ENCODE data around the gene MED13L. TPM values are rescaled to one million over a fixed set of nuclear protein-coding genes. Genes with fewer than 3 reads are reported as not detected.

The MED13L gene
- total and polyA plus RNA-seq, 2 of the 4 experiments (the other 2 are of a cell fraction), result 17.9 to 49.1 TPM

GRCh38 chr12:116199160-116199706, 78.3 kb downstream of the MED13L start:
- Histone ChIP-seq H4K5ac (ENCODE audit: low read depth, low read length) (no peak overlapping the region), H3K27me3 (ENCODE audit: control insufficient read depth, insufficient read depth, low read length) (no peaks in the 10 kb centered on the region), H3K4ac (ENCODE audit: low read depth, low read length) (no peak overlapping the region), H2AFZ (replicated peaks; ENCODE audit: low read length, poor library complexity) (no peak overlapping the region), H4K91ac (ENCODE audit: insufficient read depth, low read depth, low read length) (no peak overlapping the region), H2AK5ac (ENCODE audit: low read depth, low read length) (no peak overlapping the region), H2BK120ac (ENCODE audit: low read depth, low read length) (no peak overlapping the region), H3K9me3 (ENCODE audit: control insufficient read depth, insufficient read depth, low read length) (no peaks in the 10 kb centered on the region), H2BK15ac (ENCODE audit: low read depth, low read length) (no peak overlapping the region), H3K4me3 (ENCODE audit: insufficient read depth, low read depth, low read length) (no peak overlapping the region), H4K20me1 (ENCODE audit: insufficient read depth, low read length) (peaks cover 79% of the 10 kb centered on the region), H2BK5ac (ENCODE audit: low read depth, low read length, poor library complexity, severe bottlenecking) (no peak overlapping the region), H2AK9ac (replicated peaks; ENCODE audit: low read depth, low read length, poor library complexity) (no peak overlapping the region), H3K79me1 (ENCODE audit: low read depth in 1 of 2, low read length in 2 of 2) (peaks cover 15 to 73% of the 10 kb centered on the region in 2 experiments), H3K36me3 (ENCODE audit: control insufficient read depth, insufficient read depth, low read length) (no peaks in the 10 kb centered on the region; the same call in 1 of the 2 replicates), H3K9me1 (ENCODE audit: insufficient read depth, low read length) (peaks cover 17% of the 10 kb centered on the region), H3K9ac (ENCODE audit: low read depth, low read length) (no peak overlapping the region), H3K4me1 (ENCODE audit: control insufficient read depth, insufficient read depth, low read length) (peaks cover 15% of the 10 kb centered on the region), H2BK20ac (ENCODE audit: low read depth, low read length) (no peak overlapping the region), H3K18ac (ENCODE audit: low read depth, low read length) (no peak overlapping the region), H3K14ac (replicated peaks; ENCODE audit: low read depth, low read length) (no peak overlapping the region), H3K23ac (ENCODE audit: low read depth, low read length) (no peak overlapping the region), H4K8ac (ENCODE audit: low read depth in 2 of 2, low read length in 2 of 2) (no peak overlapping the region), H3K56ac (ENCODE audit: extremely low read depth, insufficient read depth, low read length) (no peak overlapping the region), H3K27ac (ENCODE audit: insufficient read depth, low read length) (no peak overlapping the region), H3K4me2 (ENCODE audit: low read depth, low read length) (no peak overlapping the region)
- no peak for ATAC-seq (ENCODE audit: low read depth)
- in situ Hi-C loops (cut with MboI; ENCODE audit: low sequenced_read_pairs) (no loop called here), dilution Hi-C loops (cut with HindIII; ENCODE audit: low sequenced_read_pairs, unreplicated experiment) (no loop called here), intact Hi-C loops (cut with micrococcal nuclease) (no loop called here)
- ChIA-PET CTCF (no interaction called here), POLR2A (ENCODE audit: unreplicated experiment) (no interaction called here)
- TF ChIP-seq, protein P1, sequence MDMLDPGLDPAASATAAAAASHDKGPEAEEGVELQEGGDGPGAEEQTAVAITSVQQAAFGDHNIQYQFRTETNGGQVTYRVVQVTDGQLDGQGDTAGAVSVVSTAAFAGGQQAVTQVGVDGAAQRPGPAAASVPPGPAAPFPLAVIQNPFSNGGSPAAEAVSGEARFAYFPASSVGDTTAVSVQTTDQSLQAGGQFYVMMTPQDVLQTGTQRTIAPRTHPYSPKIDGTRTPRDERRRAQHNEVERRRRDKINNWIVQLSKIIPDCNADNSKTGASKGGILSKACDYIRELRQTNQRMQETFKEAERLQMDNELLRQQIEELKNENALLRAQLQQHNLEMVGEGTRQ (IDR thresholded peaks at IDR 0.05; ENCODE audit: low read depth, low read length), result no peak
- no peak for TF ChIP-seq NFE2L2 (IDR thresholded peaks at IDR 0.05; ENCODE audit: low read depth, low read length)
- no peak for TF ChIP-seq POLR2A (IDR thresholded peaks at IDR 0.05; ENCODE audit: low read depth, low read length)
- TF ChIP-seq CTCF (conservative IDR thresholded peaks at IDR 0.05; ENCODE audit: low read depth, low read length), result no peak
- no peak for TF ChIP-seq RFX5 (IDR thresholded peaks at IDR 0.05; ENCODE audit: low read depth, low read length)
- no peak for TF ChIP-seq SMC3 (IDR thresholded peaks at IDR 0.05; ENCODE audit: low read depth, low read length)
- no peak for TF ChIP-seq MXI1 (IDR thresholded peaks at IDR 0.05; ENCODE audit: borderline replicate concordance, low read depth, low read length)
- no peak for TF ChIP-seq BHLHE40 (IDR thresholded peaks at IDR 0.05; ENCODE audit: low read depth, low read length)
- TF ChIP-seq FOS (IDR thresholded peaks at IDR 0.05; ENCODE audit: low read depth, low read length), result no peak
- TF ChIP-seq, protein P2, sequence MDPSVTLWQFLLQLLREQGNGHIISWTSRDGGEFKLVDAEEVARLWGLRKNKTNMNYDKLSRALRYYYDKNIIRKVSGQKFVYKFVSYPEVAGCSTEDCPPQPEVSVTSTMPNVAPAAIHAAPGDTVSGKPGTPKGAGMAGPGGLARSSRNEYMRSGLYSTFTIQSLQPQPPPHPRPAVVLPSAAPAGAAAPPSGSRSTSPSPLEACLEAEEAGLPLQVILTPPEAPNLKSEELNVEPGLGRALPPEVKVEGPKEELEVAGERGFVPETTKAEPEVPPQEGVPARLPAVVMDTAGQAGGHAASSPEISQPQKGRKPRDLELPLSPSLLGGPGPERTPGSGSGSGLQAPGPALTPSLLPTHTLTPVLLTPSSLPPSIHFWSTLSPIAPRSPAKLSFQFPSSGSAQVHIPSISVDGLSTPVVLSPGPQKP (IDR thresholded peaks at IDR 0.05; ENCODE audit: borderline replicate concordance, low read depth, low read length), result no peak
- TF ChIP-seq MAFK (IDR thresholded peaks at IDR 0.05; ENCODE audit: low read depth, low read length), result no peak
- no peak for TF ChIP-seq MAZ (IDR thresholded peaks at IDR 0.05; ENCODE audit: borderline replicate concordance, low read depth, low read length)
- no peak for TF ChIP-seq RCOR1 (IDR thresholded peaks at IDR 0.05; ENCODE audit: insufficient replicate concordance, low read length)
- TF ChIP-seq RAD21 (IDR thresholded peaks at IDR 0.05; ENCODE audit: low read length), result no peak
- no peak for TF ChIP-seq CHD1 (IDR thresholded peaks at IDR 0.05; ENCODE audit: low read depth, low read length)
- TF ChIP-seq CEBPB (IDR thresholded peaks at IDR 0.05; ENCODE audit: low read depth, low read length), result no peak
- no CpG with 5 or more reads among the region's 1 CpG for WGBS, 2 experiments (ENCODE audit: extremely low coverage in 2 of 2, insufficient read length in 1 of 2)
- DNase-seq, result no peak
- BruUV-seq (replicated peaks), result no TSS peak
